Activated CD8-positive, alpha-beta T cell treated with anti-CD3 and anti-CD28 coated beads for 36 hours (primary cell): ENCODE measurements around the gene TNRC6C. TPM values are rescaled to one million over a fixed set of nuclear protein-coding genes. Genes with fewer than 3 reads are reported as not detected.
A peak's percentile ranks its signal among the peaks of the same experiment; 100 is the strongest.

Source experiments
- ATAC-seq: fragments of 200-7000 bp; cut with Tn5 transposase; one replicate; pipeline ENCODE4 v1.10.0; 2021; ENCODE audit warnings: mild to moderate bottlenecking, moderate library complexity
- CTCF ChIA-PET: fragments of 350-600 bp; sonication (Branson Sonifier 250); formaldehyde crosslinking; loops from one replicate; lab custom pipeline; 2021; ENCODE audit warnings: antibody characterized with exemption; lab: Charles Lee
- POLR2A ChIA-PET: fragments of 350-600 bp; sonication (Branson Sonifier 250); formaldehyde crosslinking; loops from one replicate; lab custom pipeline; 2021; ENCODE audit warnings: antibody characterized with exemption; lab: Charles Lee
- DNase-seq: peaks from one replicate; pipeline ENCODE4 v3.0.0-alpha.2; 2020
- H3K27ac Mint-ChIP-seq: one replicate; pipeline ENCODE4 v1.8.0; 2021; ENCODE audit warnings: mild to moderate bottlenecking, mixed read lengths
- H3K27me3 Mint-ChIP-seq: one replicate; pipeline ENCODE4 v1.8.0; 2021; ENCODE audit warnings: mixed read lengths
- H3K36me3 Mint-ChIP-seq: one replicate; pipeline ENCODE4 v1.8.0; 2021; ENCODE audit warnings: low read depth, mixed read lengths
- H3K4me1 Mint-ChIP-seq: one replicate; pipeline ENCODE4 v1.8.0; 2021; ENCODE audit warnings: low read depth, mixed read lengths
- H3K4me3 Mint-ChIP-seq: one replicate; pipeline ENCODE4 v1.8.0; 2021; ENCODE audit warnings: mild to moderate bottlenecking, moderate library complexity, mixed read lengths
- H3K9me3 Mint-ChIP-seq: one replicate; pipeline ENCODE4 v1.8.0; 2021; ENCODE audit warnings: mixed read lengths
- CTCF ChIP-seq: fragments of 200-600 bp; IDR thresholded peaks from one replicate; pipeline ENCODE4 v1.8.0; 2022; ENCODE audit warnings: antibody characterized with exemption, mild to moderate bottlenecking
- intact Hi-C: fragments of 100-400 bp; cut with micrococcal nuclease; formaldehyde crosslinking; loops from one replicate; pipeline ENCODE4 v1.10.0; 2022
- total RNA-seq, 2 experiments: library from RNA; stranded (reverse); gene quantifications; one replicate each; pipeline ENCODE4 v1.2.3, GENCODE V29; 2021

Gene TNRC6C
- total RNA-seq, 2 experiments from 2014 or later, result 26.4 to 26.6 TPM

- Mint-ChIP-seq H3K27me3 (no peaks in the 10 kb centered on the region), H3K4me3 (no peak overlapping the region), H3K9me3 (no peaks in the 10 kb centered on the region), H3K4me1 (peaks cover 44% of the 10 kb centered on the region), H3K27ac (no peak overlapping the region), H3K36me3 (peaks cover 45% of the 10 kb centered on the region)
- DNase-seq (no peak), ATAC-seq (no peak)
- TF ChIP-seq CTCF, result no peak
- CTCF ChIA-PET, result interaction anchor here (1.1 to 1.8 kb wide), 3 partner anchors 29 to 36 kb away, joined by 3 to 6 read pairs (median 3); no protein-coding TSS in a partner anchor
- POLR2A ChIA-PET, result no interaction called here
- intact Hi-C loops, result no loop called here
Observed at GRCh38 chr17:78048346-78049292, 90.1 kb downstream of the TNRC6C start.

- peak overlapping the region; percentile 65 for H3K27ac Mint-ChIP-seq
- no peaks in the 10 kb centered on the region for H3K9me3 Mint-ChIP-seq
- peak; percentile 70 for ATAC-seq
- intact Hi-C loops, result no loop called here
- no peak for TF ChIP-seq CTCF
- ChIA-PET CTCF (interaction anchor here (1.8 kb wide), 1 partner anchor 35 kb away, joined by 6 read pairs; no protein-coding TSS in a partner anchor), POLR2A (interaction anchor here (0.6 kb wide), 1 partner anchor 18 kb away, joined by 3 read pairs; no protein-coding TSS in a partner anchor)
- no peaks in the 10 kb centered on the region for H3K27me3 Mint-ChIP-seq
- peaks cover 37% of the 10 kb centered on the region for H3K4me1 Mint-ChIP-seq
- no peak overlapping the region for H3K4me3 Mint-ChIP-seq
- peaks cover 35% of the 10 kb centered on the region for H3K36me3 Mint-ChIP-seq
- no peak for DNase-seq
Observed at GRCh38 chr17:78049609-78050008, 91.1 kb downstream of the TNRC6C start.

- CTCF ChIA-PET, result interaction anchor here (0.7 to 2.0 kb wide), 2 partner anchors 31 to 34 kb away, joined by 3 to 6 read pairs; no protein-coding TSS in a partner anchor
- no peak overlapping the region for H3K27ac Mint-ChIP-seq
- no peaks in the 10 kb centered on the region for H3K9me3 Mint-ChIP-seq
Observed at GRCh38 chr17:78051186-78051972, 92.9 kb downstream of the TNRC6C start.

DNA sequence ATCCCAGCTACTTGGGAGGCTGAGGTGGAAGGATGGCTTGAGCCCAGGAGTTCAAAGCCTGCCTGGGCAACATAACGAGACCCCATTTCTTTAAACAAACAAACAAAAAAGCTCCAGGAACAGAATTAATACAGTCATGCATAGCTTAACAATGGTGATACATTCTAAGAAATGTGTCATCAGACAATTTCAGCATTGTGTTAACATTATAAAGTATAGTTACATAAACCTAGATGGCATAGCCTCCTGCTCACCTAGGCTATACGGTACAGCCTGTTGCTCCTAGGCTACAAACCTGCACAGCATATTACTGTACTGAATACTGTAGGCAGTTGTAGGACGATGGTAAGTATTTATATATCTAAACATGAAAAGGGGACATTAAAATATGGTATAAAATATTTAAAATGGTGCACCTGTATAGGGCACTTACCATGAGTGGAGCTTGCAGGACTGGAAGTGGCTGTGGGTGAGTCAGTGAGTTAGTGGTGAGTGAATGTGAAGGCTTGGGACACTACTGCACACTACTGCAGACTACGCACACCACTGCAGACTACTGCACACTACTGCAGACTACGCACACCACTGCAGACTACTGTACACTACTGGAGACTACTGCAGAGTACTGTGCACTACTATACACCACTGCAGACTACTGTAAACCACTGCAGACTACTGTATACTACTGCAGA is 95.4 kb downstream of the TNRC6C start:
- no peak for DNase-seq
- H3K9me3 Mint-ChIP-seq, result no peaks in the 10 kb centered on the region
- H3K36me3 Mint-ChIP-seq, result peaks cover 20% of the 10 kb centered on the region
- CTCF ChIA-PET, result interaction anchor here (1.3 kb wide), 1 partner anchor 31 kb away, joined by 5 read pairs; no protein-coding TSS in a partner anchor
- no peak for TF ChIP-seq CTCF
- peaks cover 27% of the 10 kb centered on the region for H3K4me1 Mint-ChIP-seq
- intact Hi-C loops, result no loop called here
- H3K27me3 Mint-ChIP-seq, result no peaks in the 10 kb centered on the region
- no peak for ATAC-seq
- no peak overlapping the region for H3K27ac Mint-ChIP-seq
- no peak overlapping the region for H3K4me3 Mint-ChIP-seq
- POLR2A ChIA-PET, result interaction anchor here (0.9 kb wide), 1 partner anchor 198 kb away, joined by 3 read pairs; no protein-coding TSS in a partner anchor

More at GRCh38 chr17:78051186-78051972, 92.9 kb downstream of the TNRC6C start:
- intact Hi-C loops, result no loop called here
- POLR2A ChIA-PET, result interaction anchor here (0.6 kb wide), 1 partner anchor 27 kb away, joined by 3 read pairs; no protein-coding TSS in a partner anchor
- no peak for TF ChIP-seq CTCF
- peaks cover 28% of the 10 kb centered on the region for H3K36me3 Mint-ChIP-seq
- peaks cover 28% of the 10 kb centered on the region for H3K4me1 Mint-ChIP-seq
- H3K27me3 Mint-ChIP-seq, result no peaks in the 10 kb centered on the region
- ATAC-seq (no peak), DNase-seq (no peak)
- no peak overlapping the region for H3K4me3 Mint-ChIP-seq
